ENCODE results near the gene CRYBA2.

CRYBA2 gene

GRCh38 chr2:218956039-218956438 is 37.2 kb downstream of the CRYBA2 start:
- no peak for DNase-seq (ENCODE audit: low read depth, low spot score)

DNA sequence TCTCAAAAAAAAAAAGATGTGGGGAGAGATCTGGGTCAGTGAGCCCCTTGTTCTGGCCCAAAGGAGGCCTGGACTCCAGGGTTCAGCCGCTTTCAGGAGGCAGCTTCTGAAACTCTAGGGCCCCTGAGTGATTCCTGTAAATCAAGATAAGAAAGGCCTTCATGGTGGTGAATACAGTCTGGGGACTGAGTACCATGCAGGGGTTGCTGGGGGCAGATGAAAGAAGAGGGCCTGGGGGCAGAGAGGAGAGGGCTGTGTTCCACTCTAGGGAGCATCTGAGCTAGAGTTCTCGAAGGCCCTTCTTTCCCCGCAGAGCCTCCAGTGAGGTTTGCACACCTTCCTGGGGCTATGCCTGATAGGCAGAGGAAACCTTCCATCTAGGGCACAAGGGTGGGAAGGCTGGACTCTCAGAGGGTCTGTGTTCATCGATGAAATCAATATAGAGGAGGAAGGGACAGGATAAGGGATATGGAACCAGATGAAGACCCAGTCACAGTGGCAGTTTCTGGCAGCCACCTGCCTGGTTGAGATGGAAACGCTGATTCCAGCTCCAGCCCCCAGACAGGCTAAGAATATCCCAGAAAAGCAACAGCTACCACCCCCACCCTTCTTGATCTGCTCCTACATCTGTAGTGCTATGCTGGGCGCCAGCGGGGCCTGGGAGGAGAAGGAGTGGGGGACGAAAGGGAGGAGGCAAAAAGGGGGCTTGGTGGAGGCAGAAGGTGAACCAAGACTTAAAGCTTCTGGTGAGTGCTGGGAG is 38.5 kb downstream of the CRYBA2 start:
- DNase-seq (ENCODE audit: low read depth, low spot score): no peak

DNA sequence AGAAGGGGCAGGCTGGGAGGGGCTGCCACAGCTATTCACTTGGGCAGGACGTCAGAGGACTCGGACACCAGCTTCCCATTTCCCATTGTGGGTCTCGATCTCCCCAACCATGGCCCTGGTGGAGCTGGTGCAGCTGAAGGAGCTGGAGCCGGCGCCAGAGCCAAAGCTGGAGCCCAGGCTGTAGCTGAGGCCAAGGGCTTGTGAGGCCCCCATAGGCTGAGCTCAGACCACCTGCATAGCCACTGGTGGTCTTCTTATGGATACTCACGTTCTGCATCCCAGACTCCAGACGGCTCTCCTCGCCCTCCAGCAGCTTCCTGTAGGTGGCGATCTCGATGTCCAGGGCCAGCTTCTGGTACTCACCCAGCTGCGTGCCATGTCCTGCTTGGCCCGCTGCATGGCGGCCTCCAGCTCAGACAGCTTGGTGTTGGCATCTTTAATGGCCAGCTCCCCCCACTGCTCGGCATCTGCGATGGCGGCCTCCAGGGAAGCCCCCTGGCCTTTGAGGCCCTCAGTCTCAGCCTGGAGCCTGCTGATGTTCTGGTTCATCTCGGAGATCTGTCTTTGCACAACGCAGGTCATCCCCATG is 39.8 kb downstream of the CRYBA2 start:
- DNase-seq (ENCODE audit: low read depth, low spot score): no peak

DNA sequence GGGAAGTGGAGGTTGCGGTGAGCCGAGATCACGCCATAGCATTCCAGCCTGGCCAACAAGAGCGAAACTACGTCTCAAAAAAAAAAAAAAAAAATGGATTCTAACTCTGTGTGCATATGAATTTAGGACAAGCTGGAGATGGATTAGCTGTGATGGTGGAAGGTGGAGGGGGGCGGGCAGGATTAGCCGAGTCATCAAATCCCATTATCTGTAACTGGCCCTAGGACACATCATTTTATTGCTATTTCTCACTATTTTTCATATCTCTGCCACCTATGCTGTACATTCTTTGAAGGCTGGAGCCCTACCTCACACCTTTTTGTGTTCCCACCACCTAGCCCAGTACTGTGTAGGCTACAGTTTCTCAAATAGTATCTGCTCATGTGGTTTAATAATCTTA is 41.1 kb downstream of the CRYBA2 start:
- no peak for DNase-seq (ENCODE audit: low read depth, low spot score)

DNA sequence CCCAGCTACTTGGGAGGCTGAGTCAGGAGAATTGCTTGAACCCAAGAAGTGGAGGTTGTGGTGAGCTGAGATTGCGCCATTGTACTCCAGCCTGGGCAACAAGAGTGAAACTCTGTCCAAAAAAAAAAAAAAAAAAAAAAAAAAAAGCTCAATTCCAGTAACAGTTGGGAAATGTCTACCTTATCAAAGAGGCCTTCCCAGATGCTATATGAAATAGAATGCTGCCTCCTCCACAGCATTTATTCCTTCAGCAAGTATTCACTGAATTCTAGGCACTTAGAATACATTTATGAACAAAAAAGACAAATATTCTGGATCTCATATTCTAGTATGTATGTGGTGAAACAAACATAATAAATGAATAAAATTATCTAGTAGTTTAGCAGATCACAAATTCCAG is 46.6 kb downstream of the CRYBA2 start:
- no peak for DNase-seq (ENCODE audit: low read depth, low spot score)

GRCh38 chr2:218944759-218945404 is 48.3 kb downstream of the CRYBA2 start:
- DNase-seq (ENCODE audit: low read depth, low spot score): no peak
